Smooth muscle cell (in vitro differentiated cells): ENCODE results near the gene TTLL5. TPM values are rescaled to one million over a fixed set of nuclear protein-coding genes. Genes with fewer than 3 reads are reported as not detected.
A peak's percentile ranks its signal among the peaks of the same experiment; 100 is the strongest.

Source experiments
- DNase-seq: peaks from one replicate; lab custom pipeline; 2025; ENCODE audit not compliant: unreplicated experiment; lab: John Stamatoyannopoulos, UW
- H2AFZ ChIP-seq: fragments of 200-600 bp; sonication (generic); 2 replicates; pipeline ENCODE4 v1.6.0; 2016; ENCODE audit warnings: antibody characterized with exemption, low read depth, mild to moderate bottlenecking
- H3F3A ChIP-seq: fragments of 200-600 bp; sonication (generic); 2 replicates; pipeline ENCODE4 v1.6.0; 2017; ENCODE audit warnings: antibody characterized with exemption, low read depth
- H3K27ac ChIP-seq: fragments of 200-600 bp; sonication (generic); 2 replicates; pipeline ENCODE4 v1.5.1; 2016; ENCODE audit warnings: low read depth, mild to moderate bottlenecking
- H3K27me3 ChIP-seq: fragments of 200-600 bp; sonication (generic); 2 replicates; pipeline ENCODE4 v1.6.1; 2016; ENCODE audit warnings: low read depth, mild to moderate bottlenecking
- H3K36me3 ChIP-seq: fragments of 200-600 bp; sonication (generic); 2 replicates; pipeline ENCODE4 v1.5.1; 2016; ENCODE audit warnings: low read depth
- H3K4me1 ChIP-seq: fragments of 200-600 bp; sonication (generic); 2 replicates; pipeline ENCODE4 v1.5.1; 2016; ENCODE audit warnings: low read depth
- H3K4me2 ChIP-seq: fragments of 200-600 bp; sonication (generic); 2 replicates; pipeline ENCODE4 v1.6.0; 2016; ENCODE audit warnings: mild to moderate bottlenecking
- H3K4me3 ChIP-seq: fragments of 200-600 bp; sonication (generic); 2 replicates; pipeline ENCODE4 v1.5.1; 2016; ENCODE audit warnings: mild to moderate bottlenecking
- H3K79me2 ChIP-seq: fragments of 200-600 bp; sonication (generic); 2 replicates; pipeline ENCODE4 v1.6.0; 2016; ENCODE audit warnings: low read depth, mild to moderate bottlenecking
- H3K9ac ChIP-seq: fragments of 200-600 bp; sonication (generic); 2 replicates; pipeline ENCODE4 v1.6.0; 2016; ENCODE audit warnings: low read depth
- H3K9me3 ChIP-seq: fragments of 200-600 bp; sonication (generic); replicated peaks from 2 replicates; pipeline ENCODE4 v1.5.1; 2016; ENCODE audit warnings: low read depth
- H4K20me1 ChIP-seq: fragments of 200-600 bp; sonication (generic); 2 replicates; pipeline ENCODE4 v1.6.0; 2016; ENCODE audit warnings: low read depth
- CTCF ChIP-seq: fragments of 200-600 bp; sonication (generic); IDR thresholded peaks from 2 replicates; pipeline ENCODE4 v1.5.1; 2017; ENCODE audit warnings: borderline replicate concordance, mild to moderate bottlenecking, antibody characterized with exemption; ENCODE audit not compliant: insufficient read depth, poor library complexity, severe bottlenecking
- WGBS: methylation state at CpG from one replicate; pipeline ENCODE4 v1.1.7; 2016; ENCODE audit warnings: low lambda C conversion rate; 5-methylcytosine and 5-hydroxymethylcytosine counted together
- polyA plus RNA-seq: library from polyadenylated mRNA; unstranded; fragments of >200 nt; fragmentation: Nextera tagmentation; extraction: Ambion mirVana; gene quantifications from 2 replicates; pipeline ENCODE4 v1.2.1, GENCODE V29; 2016
- total RNA-seq: library from RNA; depleted of rRNA; stranded (reverse); fragments of >200 nt; gene quantifications from 2 replicates; pipeline ENCODE4 v1.2.3, GENCODE V29; 2014

Gene TTLL5
- total and polyA plus RNA-seq, 2 experiments from 2014 or later: 12.6 to 38.0 TPM

- Histone ChIP-seq H3K4me2 (no peak overlapping the region), H3K4me1 (no peaks in the 10 kb centered on the region), H3K79me2 (no peaks in the 10 kb centered on the region), H3K27me3 (no peaks in the 10 kb centered on the region), H3K4me3 (no peak overlapping the region), H3K27ac (no peak overlapping the region), H3K9ac (no peak overlapping the region), H3K36me3 (peaks cover 15% of the 10 kb centered on the region), H4K20me1 (no peaks in the 10 kb centered on the region), H2AFZ (no peak overlapping the region), H3K9me3 (no peaks in the 10 kb centered on the region), H3F3A (peaks cover 3% of the 10 kb centered on the region)
- no peak for TF ChIP-seq CTCF
- no peak for DNase-seq
- WGBS: 98% methylated on average over 2 of the region's 2 CpGs
Measured at GRCh38 chr14:75742867-75743266, 81.8 kb downstream of the TTLL5 start.

GRCh38 chr14:75747899-75748298 lies 86.9 kb downstream of the TTLL5 start:
- H4K20me1 ChIP-seq: no peaks in the 10 kb centered on the region
- H3K9me3 ChIP-seq: no peaks in the 10 kb centered on the region
- no peak overlapping the region for H3K9ac ChIP-seq
- no peaks in the 10 kb centered on the region for H3K79me2 ChIP-seq
- no peak overlapping the region for H3K4me3 ChIP-seq
- peaks cover 3% of the 10 kb centered on the region for H3F3A ChIP-seq
- peaks cover 10% of the 10 kb centered on the region for H3K4me1 ChIP-seq
- no peak for DNase-seq
- TF ChIP-seq CTCF: no peak
- H3K36me3 ChIP-seq: peaks cover 15% of the 10 kb centered on the region
- WGBS: 42% methylated on average over 2 of the region's 2 CpGs
- H2AFZ ChIP-seq: no peak overlapping the region
- H3K4me2 ChIP-seq: peak overlapping the region; percentile 52
- peak overlapping the region; percentile 58 for H3K27ac ChIP-seq
- H3K27me3 ChIP-seq: no peaks in the 10 kb centered on the region

- Histone ChIP-seq H3K27me3 (no peaks in the 10 kb centered on the region), H3K9me3 (no peaks in the 10 kb centered on the region), H3F3A (peaks cover 3% of the 10 kb centered on the region), H3K4me1 (peaks cover 10% of the 10 kb centered on the region), H3K27ac (peak overlapping the region; percentile 58), H3K79me2 (no peaks in the 10 kb centered on the region), H3K4me2 (peak overlapping the region; percentile 52), H2AFZ (no peak overlapping the region), H3K9ac (no peak overlapping the region), H3K4me3 (no peak overlapping the region), H3K36me3 (peaks cover 15% of the 10 kb centered on the region), H4K20me1 (no peaks in the 10 kb centered on the region)
- DNase-seq: no peak
- TF ChIP-seq CTCF: no peak
- WGBS: 0% methylated on average over 1 of the region's 1 CpG
Measured at GRCh38 chr14:75748336-75748735, 87.3 kb downstream of the TTLL5 start.

GRCh38 chr14:75751296-75751695 lies 90.2 kb downstream of the TTLL5 start:
- no peak for TF ChIP-seq CTCF
- DNase-seq: no peak
- Histone ChIP-seq H3K9me3 (no peaks in the 10 kb centered on the region), H3F3A (peaks cover 12% of the 10 kb centered on the region), H3K9ac (no peak overlapping the region), H3K36me3 (no peaks in the 10 kb centered on the region), H3K4me2 (peak overlapping the region; percentile 68), H3K27ac (peak overlapping the region; percentile 88), H3K4me3 (no peak overlapping the region), H3K4me1 (peaks cover 17% of the 10 kb centered on the region), H2AFZ (no peak overlapping the region), H3K27me3 (no peaks in the 10 kb centered on the region), H3K79me2 (no peaks in the 10 kb centered on the region), H4K20me1 (no peaks in the 10 kb centered on the region)
- WGBS: 26% methylated on average over 5 of the region's 5 CpGs
